Activated naive CD4-positive, alpha-beta T cell treated with anti-CD3 and anti-CD28 coated beads, Interleukin-2, amount 50 U/mL, for 72 hours (primary cell): ENCODE measurements around the gene STKLD1. TPM values are rescaled to one million over a fixed set of nuclear protein-coding genes. Genes with fewer than 3 reads are reported as not detected.
"Not testable (repeated sequence)": the region's sequence is repeated elsewhere in the genome, so short reads cannot be mapped to it uniquely, and the experiment has no call there.

ENCODE experiments used
- ATAC-seq, 2 donors: fragments of 150-1000 bp; cut with Tn5 transposase; 2 replicates each; pipeline ENCODE4 v1.10.0; 2021; ENCODE audit warnings: mild to moderate bottlenecking in 2 of 2, moderate library complexity in 2 of 2
- DNase-seq, 2 donors: peaks; one replicate each; pipeline ENCODE4 v3.0.0; 2021 to 2022; ENCODE audit warnings: low spot score in 2 of 2
- H3K27ac Mint-ChIP-seq, 2 donors: one replicate each; pipeline ENCODE4 v1.8.0; 2022; ENCODE audit warnings: mild to moderate bottlenecking in 2 of 2, mixed read lengths in 2 of 2
- H3K36me3 Mint-ChIP-seq, 2 donors: one replicate each; pipeline ENCODE4 v1.8.0; 2022; ENCODE audit warnings: mixed read lengths in 2 of 2
- H3K9me3 Mint-ChIP-seq, 2 donors: one replicate each; pipeline ENCODE4 v1.8.0; 2022; ENCODE audit warnings: mixed read lengths in 2 of 2
- total RNA-seq, 2 donors: library from RNA; stranded (reverse); gene quantifications; one replicate each; pipeline ENCODE4 v1.2.3, GENCODE V29; 2022

STKLD1 gene
- total RNA-seq, 2 donors from 2014 or later: 1.1 TPM; not detected in 1

- ATAC-seq: no peak
- Mint-ChIP-seq H3K36me3 (no peaks in the 10 kb centered on the region), H3K27ac (no peak overlapping the region), H3K9me3 (no peaks in the 10 kb centered on the region)
- DNase-seq: no peak
These were observed 12.9 kb downstream of the STKLD1 start for GRCh38 chr9:133389025-133389557.

DNA sequence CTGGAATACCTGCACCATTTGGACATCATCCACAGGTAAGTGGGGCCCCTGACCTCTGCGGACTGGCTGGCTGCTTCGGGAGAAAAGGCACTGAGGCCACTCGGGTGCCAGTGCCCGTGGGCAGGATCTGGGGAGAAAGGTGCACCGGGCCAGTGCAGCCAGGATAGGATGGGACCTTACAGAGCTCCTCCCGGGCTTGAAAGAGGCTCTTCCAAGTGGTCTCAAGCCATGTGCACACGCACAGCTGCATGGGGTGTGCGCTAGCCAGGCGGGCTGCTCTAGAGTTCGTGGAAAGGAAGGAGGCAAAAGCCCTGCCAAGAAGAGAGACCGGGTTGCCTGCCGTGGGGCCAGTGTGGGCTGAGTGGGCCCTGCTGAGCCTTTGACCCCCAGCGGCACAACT, 13.4 kb downstream of the STKLD1 start:
- no peak overlapping the region for H3K27ac Mint-ChIP-seq
- H3K36me3 Mint-ChIP-seq: no peaks in the 10 kb centered on the region
- no peak for DNase-seq
- H3K9me3 Mint-ChIP-seq: no peaks in the 10 kb centered on the region
- ATAC-seq: no peak

DNA sequence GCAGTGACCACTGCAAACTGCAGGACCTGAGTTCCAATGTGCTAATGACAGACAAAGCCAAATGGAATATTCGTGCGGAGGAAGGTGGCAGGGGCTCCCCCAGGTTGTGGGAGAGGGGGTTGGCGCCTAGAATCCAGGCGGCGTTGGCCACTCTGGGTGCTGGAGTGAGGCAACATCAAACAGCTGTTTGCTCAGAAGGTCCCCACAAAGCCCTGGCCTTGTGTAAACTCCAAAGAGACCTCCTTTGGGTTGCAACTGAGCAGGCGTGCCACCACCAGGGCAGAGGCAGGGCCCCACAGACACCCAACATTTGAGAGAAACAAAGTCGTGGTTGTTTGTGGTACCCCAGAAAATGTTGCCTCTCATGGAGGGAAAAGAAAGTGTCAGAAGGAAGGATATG, 14.5 kb downstream of the STKLD1 start:
- no peaks in the 10 kb centered on the region for H3K36me3 Mint-ChIP-seq
- DNase-seq (no peak), ATAC-seq (no peak)
- no peak overlapping the region for H3K27ac Mint-ChIP-seq
- no peaks in the 10 kb centered on the region for H3K9me3 Mint-ChIP-seq

GRCh38 chr9:133391449-133391848, 15.3 kb downstream of the STKLD1 start:
- not testable (repeated sequence) for H3K9me3 Mint-ChIP-seq, H3K27ac Mint-ChIP-seq, H3K36me3 Mint-ChIP-seq, DNase-seq, ATAC-seq

DNA sequence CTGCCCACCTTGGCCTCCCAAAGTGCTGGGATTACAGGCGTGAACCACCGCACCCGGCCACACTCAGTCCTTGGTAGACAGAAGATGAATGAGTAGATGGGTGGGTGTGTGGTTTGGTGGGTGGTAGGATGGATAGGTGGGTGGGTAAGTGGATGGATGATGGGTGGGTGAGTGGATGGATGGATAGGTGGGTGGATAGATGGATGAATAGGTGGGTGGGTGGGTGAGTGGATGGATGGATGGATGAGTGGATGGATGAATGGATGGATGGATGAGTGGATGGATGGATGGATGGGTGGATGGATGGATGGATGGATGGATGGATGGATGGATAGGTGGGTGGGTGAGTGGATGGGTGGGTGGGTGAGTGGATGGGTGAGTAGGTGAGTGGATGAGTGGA, 16.1 kb downstream of the STKLD1 start:
- H3K27ac Mint-ChIP-seq, DNase-seq, H3K36me3 Mint-ChIP-seq, H3K9me3 Mint-ChIP-seq, ATAC-seq: not testable (repeated sequence)

GRCh38 chr9:133393399-133393798, 17.2 kb downstream of the STKLD1 start:
- H3K9me3 Mint-ChIP-seq: no peaks in the 10 kb centered on the region
- no peaks in the 10 kb centered on the region for H3K36me3 Mint-ChIP-seq
- ATAC-seq: no peak
- no peak overlapping the region for H3K27ac Mint-ChIP-seq
- DNase-seq: no peak

DNA sequence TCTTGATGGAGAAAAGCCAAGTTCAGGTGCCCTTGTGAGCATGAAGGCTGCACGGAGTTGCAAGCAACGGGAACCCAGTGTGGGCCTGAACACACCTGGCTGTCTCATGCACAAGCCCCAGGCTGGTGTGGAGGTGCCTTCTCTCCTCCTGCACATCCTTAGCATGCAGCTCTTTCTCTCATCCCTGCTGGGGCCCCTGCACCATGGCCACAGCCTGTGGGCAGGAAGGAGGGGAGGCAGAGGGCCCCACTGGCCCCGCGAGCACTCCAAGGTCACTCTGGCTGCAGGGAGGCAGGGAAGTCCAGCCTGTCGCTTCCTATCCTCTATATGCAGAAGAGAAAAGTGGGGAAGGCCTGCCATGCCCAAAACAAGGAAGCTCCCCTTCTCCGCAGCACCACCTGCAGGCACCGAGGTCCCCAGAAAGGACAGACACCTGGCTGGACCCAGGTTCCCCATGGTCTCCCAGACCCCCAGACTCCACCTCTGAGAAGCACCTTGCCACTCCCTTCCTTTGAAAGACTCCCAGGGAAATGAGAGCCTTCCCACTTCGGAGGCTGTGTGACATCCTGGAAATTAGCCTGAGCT, 18.6 kb downstream of the STKLD1 start:
- DNase-seq: no peak
- Mint-ChIP-seq H3K9me3 (no peaks in the 10 kb centered on the region), H3K27ac (no peak overlapping the region), H3K36me3 (no peaks in the 10 kb centered on the region)
- ATAC-seq: peak in 1 of 2 donors; percentile 20

- Mint-ChIP-seq H3K36me3 (no peaks in the 10 kb centered on the region), H3K9me3 (no peaks in the 10 kb centered on the region), H3K27ac (no peak overlapping the region)
- ATAC-seq (peak in 1 of 2 donors; percentile 38), DNase-seq (no peak)
These were observed 20.8 kb downstream of the STKLD1 start for GRCh38 chr9:133396952-133397351.

- ATAC-seq (no peak), DNase-seq (no peak)
- H3K27ac Mint-ChIP-seq: no peak overlapping the region
These were observed 21.2 kb downstream of the STKLD1 start for GRCh38 chr9:133397370-133397769.

GRCh38 chr9:133397895-133398294, 21.7 kb downstream of the STKLD1 start:
- Mint-ChIP-seq H3K9me3 (no peaks in the 10 kb centered on the region), H3K36me3 (no peaks in the 10 kb centered on the region), H3K27ac (no peak overlapping the region)
- DNase-seq (no peak), ATAC-seq (no peak)

More at GRCh38 chr9:133397370-133397769, 21.2 kb downstream of the STKLD1 start:
- no peaks in the 10 kb centered on the region for H3K9me3 Mint-ChIP-seq
- H3K36me3 Mint-ChIP-seq: no peaks in the 10 kb centered on the region

DNA sequence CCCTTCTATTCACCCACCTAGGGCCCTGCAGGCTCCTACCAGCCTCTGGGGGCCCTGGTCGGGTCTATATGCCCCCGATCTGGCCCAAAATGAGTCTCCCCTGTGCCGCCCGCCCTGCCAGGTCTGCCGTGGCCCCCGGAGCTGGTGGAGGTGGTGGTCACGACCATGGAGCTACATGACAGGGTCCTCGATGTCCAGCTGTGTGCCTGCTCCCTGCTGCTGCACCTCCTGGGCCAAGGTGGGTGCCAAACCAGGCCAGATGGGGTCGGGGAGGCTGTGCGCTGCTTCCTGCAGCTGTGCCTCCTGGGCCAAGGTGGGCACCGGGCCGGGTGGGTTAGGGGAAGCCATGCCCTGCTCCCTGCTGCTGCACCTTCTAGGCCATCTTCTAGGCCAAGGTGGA, 24.1 kb downstream of the STKLD1 start:
- Mint-ChIP-seq H3K9me3 (no peaks in the 10 kb centered on the region), H3K27ac (peak overlapping the region in 1 of 2 donors; percentile 27), H3K36me3 (peaks cover 0 to under 1% of the 10 kb centered on the region in 2 donors)
- DNase-seq (no peak), ATAC-seq (no peak)

DNA sequence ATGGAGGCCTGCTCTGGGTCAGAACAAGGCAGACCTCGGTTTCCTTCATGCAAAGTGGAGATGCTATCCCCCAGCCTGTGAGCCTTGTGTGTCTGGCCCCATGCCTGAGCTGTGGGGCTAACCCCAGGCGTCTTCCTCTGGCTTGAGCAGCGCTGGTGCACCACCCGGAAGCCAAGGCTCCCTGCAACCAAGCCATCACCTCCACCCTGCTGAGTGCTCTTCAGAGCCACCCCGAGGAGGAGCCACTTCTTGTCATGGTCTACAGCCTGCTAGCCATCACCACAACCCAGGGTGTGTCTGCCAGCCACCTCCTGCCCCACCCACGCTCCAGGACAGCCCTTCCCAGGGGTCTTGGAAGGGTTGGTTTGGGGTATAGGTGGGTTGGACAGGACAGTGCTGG, 25.4 kb downstream of the STKLD1 start:
- DNase-seq: no peak
- Mint-ChIP-seq H3K36me3 (peaks cover 5% of the 10 kb centered on the region in 2 donors), H3K9me3 (no peaks in the 10 kb centered on the region), H3K27ac (peak overlapping the region; percentile 9 to 55)
- ATAC-seq: no peak

- DNase-seq (no peak), ATAC-seq (no peak)
- H3K9me3 Mint-ChIP-seq: no peaks in the 10 kb centered on the region
- H3K27ac Mint-ChIP-seq: peak overlapping the region in 1 of 2 donors; percentile 29
- peaks cover 5 to 11% of the 10 kb centered on the region in 2 donors for H3K36me3 Mint-ChIP-seq
These were observed 26.5 kb downstream of the STKLD1 start for GRCh38 chr9:133402689-133403088.

- DNase-seq (peak in 1 of 2 donors; percentile 61), ATAC-seq (peak; percentile 15 to 42)
- peaks cover 5 to 11% of the 10 kb centered on the region in 2 donors for H3K36me3 Mint-ChIP-seq
- H3K27ac Mint-ChIP-seq: no peak overlapping the region
- no peaks in the 10 kb centered on the region for H3K9me3 Mint-ChIP-seq
These were observed 27.7 kb downstream of the STKLD1 start for GRCh38 chr9:133403766-133404453.

DNA sequence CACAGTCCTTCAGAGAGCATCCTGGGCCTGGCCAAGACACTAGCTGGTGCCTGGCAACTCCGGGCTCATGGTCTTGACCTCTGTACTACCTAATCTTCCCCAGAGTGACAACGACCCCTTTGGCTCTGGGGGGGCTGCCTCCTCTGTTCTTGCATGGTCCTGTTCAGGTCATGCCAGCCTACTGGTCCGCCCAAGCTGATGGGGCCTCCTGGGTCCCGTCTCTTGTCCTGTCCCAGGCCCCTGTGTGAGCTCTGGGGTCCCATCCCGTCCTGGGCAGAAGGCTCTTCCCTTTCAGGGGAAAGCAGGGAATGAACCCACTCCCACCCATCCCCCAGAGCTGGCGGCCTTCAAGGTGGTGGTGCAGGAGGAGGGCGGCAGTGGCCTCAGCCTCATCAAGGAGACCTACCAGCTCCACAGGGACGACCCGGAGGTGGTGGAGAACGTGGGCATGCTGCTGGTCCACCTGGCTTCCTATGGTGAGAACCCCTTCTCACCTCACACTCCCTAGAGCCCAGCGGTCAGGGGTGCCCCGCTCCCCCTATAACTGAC, 28.4 kb downstream of the STKLD1 start:
- Mint-ChIP-seq H3K36me3 (peaks cover 5 to 11% of the 10 kb centered on the region in 2 donors), H3K9me3 (no peaks in the 10 kb centered on the region), H3K27ac (peak overlapping the region; percentile 44 to 77)
- DNase-seq (no peak), ATAC-seq (no peak)

DNA sequence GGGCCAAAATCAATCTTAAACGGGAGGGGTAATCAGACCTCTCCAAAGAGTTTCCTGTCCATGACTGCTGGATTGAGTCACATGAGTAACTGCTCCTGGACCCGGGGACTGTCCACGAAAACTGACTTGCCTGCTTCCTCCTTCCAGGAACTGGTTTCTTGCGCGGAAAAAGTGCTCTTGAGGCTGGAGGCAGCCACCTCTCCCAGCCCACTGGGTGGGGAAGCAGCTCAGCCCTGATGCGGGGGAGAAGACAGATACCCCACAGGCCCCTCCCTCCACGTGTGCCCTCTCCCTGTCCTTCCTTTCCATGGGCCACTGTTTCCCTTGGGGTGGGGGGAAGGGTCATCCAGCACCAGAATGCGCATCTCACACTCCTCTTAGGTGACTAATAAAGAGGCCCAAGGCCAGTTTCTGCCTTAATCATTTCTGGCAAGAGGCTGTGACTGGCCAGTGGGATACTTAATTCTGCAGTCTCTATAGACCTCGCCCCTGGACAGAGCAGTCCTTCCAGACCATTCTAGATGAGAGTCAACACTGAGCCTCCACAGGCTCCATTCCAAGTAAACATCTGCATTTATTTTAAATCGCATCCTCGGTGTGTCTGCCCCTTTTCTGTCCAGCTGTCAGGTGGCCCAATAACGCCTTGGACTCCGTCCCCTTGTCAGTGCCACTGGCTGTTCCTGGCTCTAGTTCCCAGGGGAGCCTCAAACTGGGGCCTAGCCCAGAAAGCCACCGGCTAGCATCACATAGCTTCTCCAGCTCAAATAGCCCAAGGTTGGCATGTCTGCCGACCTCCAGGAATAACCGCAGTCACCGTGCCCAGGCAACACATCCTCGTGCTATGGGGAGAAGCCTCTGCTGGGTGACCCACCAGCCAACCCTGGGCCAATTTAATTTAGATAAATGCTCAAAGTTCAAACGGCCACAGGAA, 29.6 kb downstream of the STKLD1 start:
- Mint-ChIP-seq H3K36me3 (peaks cover 5 to 15% of the 10 kb centered on the region in 2 donors), H3K27ac (peak overlapping the region in 1 of 2 donors; percentile 77), H3K9me3 (no peaks in the 10 kb centered on the region)
- DNase-seq: no peak
- ATAC-seq: no peak
